H1 (cell line): ENCODE data around the gene EXOSC6.

ENCODE experiments used
- EGR1 ChIP-seq: IDR thresholded peaks from 2 replicates; pipeline ENCODE4 v1.6.1; 2011; ENCODE audit warnings: low read depth, low read length, borderline replicate concordance
- EZH2 ChIP-seq: fragments of 200-600 bp; sonication (generic); IDR thresholded peaks from 2 replicates; pipeline ENCODE4 v1.7.1; 2012; ENCODE audit warnings: low read depth, mild to moderate bottlenecking, moderate library complexity, low read length, inconsistent platforms; ENCODE audit not compliant: severe bottlenecking
- FOSL1 ChIP-seq: IDR thresholded peaks from 2 replicates; pipeline ENCODE4 v1.6.1; 2011; ENCODE audit warnings: mild to moderate bottlenecking, low read depth, low read length, moderate library complexity; ENCODE audit not compliant: insufficient read depth
- MAX ChIP-seq: IDR thresholded peaks from 2 replicates; pipeline ENCODE4 v1.6.1; 2012; ENCODE audit warnings: inconsistent platforms
- POLR2AphosphoS5 ChIP-seq: IDR thresholded peaks from 2 replicates; pipeline ENCODE4 v1.6.1; 2011; ENCODE audit warnings: low read depth, low read length
- RNF2 ChIP-seq: fragments of 200-900, 300-1000 bp; sonication (generic); IDR thresholded peaks from 2 replicates; pipeline ENCODE4 v1.7.1; 2016; ENCODE audit warnings: borderline replicate concordance, low read depth, mild to moderate bottlenecking, antibody characterized with exemption, low read length; ENCODE audit not compliant: poor library complexity, severe bottlenecking; ENCODE audit errors: missing control alignments
- RXRA ChIP-seq: IDR thresholded peaks from 2 replicates; pipeline ENCODE4 v1.6.1; 2011; ENCODE audit warnings: low read depth, mild to moderate bottlenecking, low read length, moderate library complexity; ENCODE audit not compliant: insufficient read depth
- SP4 ChIP-seq: IDR thresholded peaks from 2 replicates; pipeline ENCODE4 v1.6.1; 2012; ENCODE audit warnings: low read length, inconsistent platforms
- TBP ChIP-seq: IDR thresholded peaks from 2 replicates; pipeline ENCODE4 v1.6.1; 2011; ENCODE audit warnings: low read depth, low read length, improper control_type of control experiment
- YY1 ChIP-seq: IDR thresholded peaks from 2 replicates; pipeline ENCODE4 v1.6.1; 2011; ENCODE audit warnings: low read depth, mild to moderate bottlenecking, low read length
- ZNF274 ChIP-seq: IDR thresholded peaks from 2 replicates; pipeline ENCODE4 v1.7.0; 2012; ENCODE audit warnings: low read length, borderline replicate concordance; ENCODE audit errors: extremely low read depth

- no peak for TF ChIP-seq RNF2
- no peak for TF ChIP-seq POLR2AphosphoS5
- no peak for TF ChIP-seq RXRA
- TF ChIP-seq TBP, result no peak
- TF ChIP-seq ZNF274, result no peak
- TF ChIP-seq EZH2, result no peak
- no peak for TF ChIP-seq FOSL1
- TF ChIP-seq EGR1, result no peak
- no peak for TF ChIP-seq SP4
- TF ChIP-seq MAX, result no peak
- TF ChIP-seq YY1, result no peak
These were observed 3.8 kb upstream of the EXOSC6 start for GRCh38 chr16:70255574-70255973.
